Keratinocyte (primary cell): ENCODE measurements around the gene HCFC1. TPM values are rescaled to one million over a fixed set of nuclear protein-coding genes. Genes with fewer than 3 reads are reported as not detected.
A peak's percentile ranks its signal among the peaks of the same experiment; 100 is the strongest.

ENCODE experiments used
- DNase-seq: peaks from one replicate; pipeline ENCODE4 v3.0.0-alpha.2; 2011; ENCODE audit warnings: low read depth, missing footprints, low spot score
- FAIRE-seq: peaks from 2 replicates; lab custom pipeline; 2011; peaks lifted over from hg19 to GRCh38; lab: Jason Lieb, UNC
- H2AFZ ChIP-seq: 2 replicates; pipeline ENCODE4 v1.6.0; 2012; ENCODE audit warnings: low read length, control low read depth, inconsistent platforms; ENCODE audit not compliant: control insufficient read depth
- H3K27ac ChIP-seq: 2 replicates; pipeline ENCODE4 v1.5.1; 2011; ENCODE audit warnings: low read length; ENCODE audit not compliant: control insufficient read depth, insufficient read depth
- H3K27me3 ChIP-seq: 3 replicates; pipeline ENCODE4 v1.6.0; 2011; ENCODE audit warnings: low read length; ENCODE audit not compliant: control insufficient read depth, insufficient read depth; ENCODE audit errors: extremely low read depth
- H3K36me3 ChIP-seq, 2 experiments: 2 replicates in 1 of 2; 3 replicates in 1 of 2; pipeline ENCODE4 v1.5.1; 2011; ENCODE audit warnings: low read length in 2 of 2, mild to moderate bottlenecking in 1 of 2; ENCODE audit not compliant: control insufficient read depth in 2 of 2, insufficient read depth in 2 of 2; ENCODE audit errors: extremely low read depth in 1 of 2
- H3K4me1 ChIP-seq: 3 replicates; pipeline ENCODE4 v1.5.1; 2011; ENCODE audit warnings: low read length; ENCODE audit not compliant: control insufficient read depth, insufficient read depth; ENCODE audit errors: extremely low read depth
- H3K4me2 ChIP-seq: 3 replicates; pipeline ENCODE4 v1.6.0; 2011; ENCODE audit warnings: low read depth, low read length; ENCODE audit not compliant: control insufficient read depth, insufficient read depth; ENCODE audit errors: extremely low read depth
- H3K4me3 ChIP-seq, 3 experiments: fragments of 200-600 bp in 1 of 3; sonication (generic) in 1 of 3; 2 replicates in 2 of 3; 3 replicates in 1 of 3; pipeline ENCODE4 v1.5.1; 2011 to 2016; ENCODE audit warnings: low read length in 3 of 3, mild to moderate bottlenecking in 3 of 3, control low read depth in 2 of 3, inconsistent platforms in 1 of 3, low read depth in 1 of 3, mixed read lengths in 1 of 3, mixed run types in 1 of 3, moderate library complexity in 1 of 3; ENCODE audit not compliant: control insufficient read depth in 2 of 3, insufficient read depth in 2 of 3; ENCODE audit errors: extremely low read depth in 1 of 3
- H3K79me2 ChIP-seq: 2 replicates; pipeline ENCODE4 v1.6.0; 2012; ENCODE audit warnings: low read length; ENCODE audit not compliant: control insufficient read depth, insufficient read depth
- H3K9ac ChIP-seq: 3 replicates; pipeline ENCODE4 v1.6.0; 2011; ENCODE audit warnings: low read length; ENCODE audit not compliant: control insufficient read depth, insufficient read depth; ENCODE audit errors: extremely low read depth
- H3K9me1 ChIP-seq: 3 replicates; pipeline ENCODE4 v1.6.0; 2011; ENCODE audit warnings: low read length; ENCODE audit not compliant: control insufficient read depth, insufficient read depth; ENCODE audit errors: extremely low read depth
- H3K9me3 ChIP-seq: 2 replicates; pipeline ENCODE4 v1.5.1; 2012; ENCODE audit warnings: low read depth, low read length; ENCODE audit not compliant: control insufficient read depth
- H4K20me1 ChIP-seq: 3 replicates; pipeline ENCODE4 v1.6.0; 2011; ENCODE audit warnings: low read length; ENCODE audit not compliant: control insufficient read depth, insufficient read depth; ENCODE audit errors: extremely low read depth
- EZH2 ChIP-seq: IDR thresholded peaks from one replicate; pipeline ENCODE4 v1.6.1; 2012; ENCODE audit warnings: inconsistent platforms, mild to moderate bottlenecking, low read length, moderate library complexity
- dilution Hi-C: fragments of 300-500 bp; cut with MboI; formaldehyde crosslinking; loops from one replicate; pipeline ENCODE4 v1.7.0; 2020; ENCODE audit warnings: low sequenced_read_pairs; ENCODE audit not compliant: extremely low pct_ligation_motif_present
- polyA plus RNA-seq, 5 experiments: library from polyadenylated mRNA; depleted of rRNA in 3 of 5; stranded (reverse) in 3 of 5; stranded (forward) in 1 of 5; unstranded in 1 of 5; fragments of >200 nt; gene quantifications; 1 replicate in 1 of 5; 2 replicates in 3 of 5; 3 replicates in 1 of 5; pipeline versions ENCODE4 v1.2.1 to v1.2.3, GENCODE V29; 2011 to 2012; ENCODE audit warnings: missing spikeins in 2 of 5, low read depth in 1 of 5, low replicate concordance in 1 of 5
- TF ChIP-seq, protein P1 (sequence below), 3 experiments: IDR thresholded peaks in 1 of 3; conservative IDR thresholded peaks in 1 of 3; optimal IDR thresholded peaks in 1 of 3; 2 replicates in 2 of 3; 3 replicates in 1 of 3; pipeline versions ENCODE3 to v1.5.1; 2011; ENCODE audit warnings: low read length in 3 of 3, mild to moderate bottlenecking in 3 of 3, moderate library complexity in 2 of 3, control low read depth in 1 of 3, inconsistent platforms in 1 of 3; ENCODE audit not compliant: insufficient read depth in 2 of 3; ENCODE audit errors: extremely low read depth in 1 of 3

HCFC1 gene
- polyA plus RNA-seq, 1 donor (not counting 4 experiments of a cell fraction or from before 2014, with no cell fraction given), result 2.7 TPM

DNA sequence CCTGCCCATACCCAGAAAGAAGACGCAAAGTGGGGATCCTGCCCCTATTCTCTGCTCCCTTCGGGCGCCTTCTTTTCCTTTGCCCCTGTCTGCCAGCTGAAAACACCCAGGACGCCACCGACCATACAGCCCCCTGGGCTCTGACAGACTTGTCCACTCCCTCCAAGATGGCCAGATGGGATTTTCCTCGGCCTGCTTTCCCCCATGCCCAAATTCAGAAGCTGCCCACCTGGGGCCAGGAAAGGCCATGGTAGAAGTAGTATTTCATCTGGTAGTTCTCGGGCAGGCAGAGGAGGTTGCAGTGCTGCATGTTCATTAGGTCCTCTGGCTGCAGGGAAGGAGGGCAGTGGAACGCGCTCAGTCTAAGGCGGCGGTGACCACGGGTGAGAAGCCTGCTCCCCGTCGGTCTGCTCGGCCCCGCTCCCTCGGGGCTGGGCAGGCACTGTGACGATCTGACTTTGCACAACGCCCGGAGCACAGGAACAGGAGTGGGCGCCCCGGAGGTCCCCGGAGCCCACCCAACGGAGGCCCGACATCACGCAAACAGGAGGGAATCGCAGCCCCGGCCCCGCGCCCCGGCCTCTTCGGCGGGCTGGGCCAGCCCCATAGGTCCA lies 37.4 kb downstream of the HCFC1 start:
- dilution Hi-C loops, result no loop called here
- no peaks in the 10 kb centered on the region for H3K9me1 ChIP-seq
- H4K20me1 ChIP-seq, result no peaks in the 10 kb centered on the region
- H3K27ac ChIP-seq, result peak overlapping the region; percentile 31
- H3K79me2 ChIP-seq, result peaks cover 28% of the 10 kb centered on the region
- no peaks in the 10 kb centered on the region for H3K9me3 ChIP-seq
- peaks cover 3% of the 10 kb centered on the region for H3K4me1 ChIP-seq
- peak overlapping the region; percentile 82 for H3K4me2 ChIP-seq
- H3K27me3 ChIP-seq, result no peaks in the 10 kb centered on the region
- H2AFZ ChIP-seq, result no peak overlapping the region
- TF ChIP-seq, protein P1, sequence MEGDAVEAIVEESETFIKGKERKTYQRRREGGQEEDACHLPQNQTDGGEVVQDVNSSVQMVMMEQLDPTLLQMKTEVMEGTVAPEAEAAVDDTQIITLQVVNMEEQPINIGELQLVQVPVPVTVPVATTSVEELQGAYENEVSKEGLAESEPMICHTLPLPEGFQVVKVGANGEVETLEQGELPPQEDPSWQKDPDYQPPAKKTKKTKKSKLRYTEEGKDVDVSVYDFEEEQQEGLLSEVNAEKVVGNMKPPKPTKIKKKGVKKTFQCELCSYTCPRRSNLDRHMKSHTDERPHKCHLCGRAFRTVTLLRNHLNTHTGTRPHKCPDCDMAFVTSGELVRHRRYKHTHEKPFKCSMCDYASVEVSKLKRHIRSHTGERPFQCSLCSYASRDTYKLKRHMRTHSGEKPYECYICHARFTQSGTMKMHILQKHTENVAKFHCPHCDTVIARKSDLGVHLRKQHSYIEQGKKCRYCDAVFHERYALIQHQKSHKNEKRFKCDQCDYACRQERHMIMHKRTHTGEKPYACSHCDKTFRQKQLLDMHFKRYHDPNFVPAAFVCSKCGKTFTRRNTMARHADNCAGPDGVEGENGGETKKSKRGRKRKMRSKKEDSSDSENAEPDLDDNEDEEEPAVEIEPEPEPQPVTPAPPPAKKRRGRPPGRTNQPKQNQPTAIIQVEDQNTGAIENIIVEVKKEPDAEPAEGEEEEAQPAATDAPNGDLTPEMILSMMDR (optimal IDR thresholded peaks at IDR 0.05 in 1 of 3, IDR thresholded peaks at IDR 0.05 in 1 of 3, conservative IDR thresholded peaks at IDR 0.05 in 1 of 3; ENCODE audit: extremely low read depth in 1 of 3, insufficient read depth in 2 of 3, low read length in 3 of 3), result no peak
- TF ChIP-seq EZH2, result no peak
- H3K4me3 ChIP-seq, result peak overlapping the region; percentile 61 to 79 (median 76)
- H3K36me3 ChIP-seq, result peaks cover 3 to 9% of the 10 kb centered on the region in 2 experiments
- H3K9ac ChIP-seq, result peak overlapping the region; percentile 75
- DNase-seq, result no peak
- FAIRE-seq, result no peak

DNA sequence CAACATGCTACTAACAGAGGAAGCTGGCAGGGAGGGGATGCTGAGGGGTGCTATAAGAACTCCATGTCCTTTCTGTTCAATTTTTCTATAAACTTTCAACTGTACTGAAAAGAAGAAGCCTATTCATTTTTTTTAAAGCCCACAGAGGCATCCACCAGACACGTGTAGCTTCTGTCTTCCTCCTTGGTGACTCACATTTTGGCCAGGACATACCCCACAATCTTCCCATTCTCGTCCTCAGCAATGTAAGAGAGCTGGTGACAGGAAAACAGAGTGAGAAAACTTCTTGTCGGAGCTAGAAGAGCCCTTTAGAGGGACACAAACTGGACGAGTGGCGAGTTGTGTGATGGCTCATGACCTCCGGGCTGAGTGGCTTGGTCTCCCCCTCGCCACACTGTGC lies 37.9 kb downstream of the HCFC1 start:
- dilution Hi-C loops, result no loop called here
- Histone ChIP-seq H3K4me2 (peak overlapping the region; percentile 82), H3K4me1 (peaks cover 3% of the 10 kb centered on the region), H2AFZ (no peak overlapping the region), H3K9me3 (no peaks in the 10 kb centered on the region), H3K36me3 (peaks cover 6 to 9% of the 10 kb centered on the region in 2 experiments), H3K79me2 (peaks cover 28% of the 10 kb centered on the region), H4K20me1 (no peaks in the 10 kb centered on the region), H3K27ac (peak overlapping the region; percentile 31), H3K9ac (peak overlapping the region; percentile 75), H3K4me3 (peak overlapping the region; percentile 61 to 79 (median 76)), H3K27me3 (no peaks in the 10 kb centered on the region), H3K9me1 (no peaks in the 10 kb centered on the region)
- no peak for FAIRE-seq
- no peak for DNase-seq
- TF ChIP-seq EZH2, result no peak
- TF ChIP-seq, protein P1 (optimal IDR thresholded peaks at IDR 0.05 in 1 of 3, IDR thresholded peaks at IDR 0.05 in 1 of 3, conservative IDR thresholded peaks at IDR 0.05 in 1 of 3; ENCODE audit: extremely low read depth in 1 of 3, insufficient read depth in 2 of 3, low read length in 3 of 3), result no peak
